HCT116 (cell line): ENCODE results near the gene USP54. TPM values are rescaled to one million over a fixed set of nuclear protein-coding genes. Genes with fewer than 3 reads are reported as not detected.

ENCODE experiments used
- ATAC-seq: fragments of 200-7000 bp; cut with Tn5 transposase; 2 replicates; pipeline ENCODE4 v1.9.1; 2020; ENCODE audit warnings: mild to moderate bottlenecking, moderate library complexity
- BruUV-seq: library from RNA; stranded (reverse); fragments of 400-500 nt; replicated peaks from 2 replicates; lab custom pipeline; 2021; lab: Mats Ljungman, UMichigan
- CTCF ChIA-PET: fragments of 300-600 bp; sonication (Branson Sonifier 250); formaldehyde crosslinking; loops from one replicate; lab custom pipeline; 2021; ENCODE audit warnings: antibody characterized with exemption; lab: Charles Lee
- POLR2A ChIA-PET: fragments of 300-600, 350-600 bp; sonication (Branson Sonifier 250); formaldehyde crosslinking; loops from one replicate; lab custom pipeline; 2021; ENCODE audit warnings: antibody characterized with exemption; lab: Charles Lee
- RAD21 ChIA-PET, 2 experiments: fragments of 300-600 bp; sonication (Branson Sonifier 250); formaldehyde crosslinking; loops; one replicate each; lab custom pipeline; 2023; ENCODE audit warnings: low total read pairs in 2 of 2; ENCODE audit not compliant: uncharacterized antibody in 2 of 2, unreplicated experiment in 2 of 2, low non-redundant PET in 1 of 2; lab: Charles Lee
- DNase-seq: peaks from one replicate; pipeline ENCODE4 v3.0.0-alpha.2; 2010; ENCODE audit warnings: low read depth, low spot score
- H2AFZ ChIP-seq: fragments of 200-600 bp; shearing (Covaris generic), sonication (generic); 2 replicates; pipeline ENCODE4 v1.6.1; 2017; ENCODE audit warnings: low read depth, mixed run types, mixed read lengths, antibody characterized with exemption, low read length; ENCODE audit not compliant: poor library complexity, severe bottlenecking
- H3K27ac ChIP-seq: 2 replicates; pipeline ENCODE4 v1.5.1; 2012; ENCODE audit warnings: low read depth, low read length
- H3K27me3 ChIP-seq: fragments of 200-600 bp; sonication (generic); 2 replicates; pipeline ENCODE4 v1.6.1; 2016; ENCODE audit warnings: mixed run types, low read length, mixed read lengths; ENCODE audit not compliant: insufficient read depth
- H3K36me3 ChIP-seq, 2 experiments: fragments of 200-500 bp in 1 of 2; fragments of 200-600 bp in 1 of 2; sonication (Bioruptor generic) in 1 of 2; sonication (generic) in 1 of 2; 2 replicates each; pipeline versions ENCODE4 v1.5.1 to v1.6.1; 2014 to 2016; ENCODE audit warnings: low read length in 2 of 2, inconsistent platforms in 1 of 2, mixed read lengths in 1 of 2, mixed run types in 1 of 2; ENCODE audit not compliant: insufficient read depth in 2 of 2, control insufficient read depth in 1 of 2
- H3K4me1 ChIP-seq, 2 experiments: fragments of 200-600 bp in 1 of 2; sonication (generic) in 1 of 2; 2 replicates each; pipeline versions ENCODE4 v1.5.1 to v1.6.1; 2012 to 2017; ENCODE audit warnings: low read length in 2 of 2, inconsistent platforms in 1 of 2, mild to moderate bottlenecking in 1 of 2, mixed read lengths in 1 of 2, mixed run types in 1 of 2, moderate library complexity in 1 of 2; ENCODE audit not compliant: insufficient read depth in 2 of 2, control insufficient read depth in 1 of 2
- H3K4me2 ChIP-seq: fragments of 200-600 bp; sonication (generic); 2 replicates; pipeline ENCODE4 v1.6.1; 2017; ENCODE audit warnings: mixed run types, low read length, mixed read lengths
- H3K4me3 ChIP-seq, 2 experiments: fragments of 200-600 bp in 1 of 2; sonication (generic) in 1 of 2; replicated peaks in 1 of 2; 2 replicates each; pipeline ENCODE4 v1.5.1; 2011 to 2016; ENCODE audit warnings: low read length in 2 of 2, control low read depth in 1 of 2, low read depth in 1 of 2, mild to moderate bottlenecking in 1 of 2, mixed read lengths in 1 of 2, mixed run types in 1 of 2
- H3K79me2 ChIP-seq: fragments of 200-600 bp; sonication (generic); 2 replicates; pipeline ENCODE4 v1.6.1; 2017; ENCODE audit warnings: mild to moderate bottlenecking, mixed run types, low read length, moderate library complexity, mixed read lengths; ENCODE audit not compliant: insufficient read depth
- H3K9ac ChIP-seq: fragments of 200-600 bp; sonication (generic); 2 replicates; pipeline ENCODE4 v1.6.1; 2016; ENCODE audit warnings: low read length, mixed read lengths
- H3K9me2 ChIP-seq: fragments of 200-600 bp; sonication (generic), shearing (Covaris generic); 2 replicates; pipeline ENCODE4 v1.6.1; 2017; ENCODE audit warnings: mixed run types, mild to moderate bottlenecking, moderate library complexity; ENCODE audit not compliant: insufficient read depth
- H3K9me3 ChIP-seq, 2 experiments: fragments of 200-500 bp in 1 of 2; fragments of 200-600 bp in 1 of 2; sonication (Bioruptor generic) in 1 of 2; sonication (generic) in 1 of 2; 2 replicates each; pipeline ENCODE4 v1.6.1; 2014 to 2017; ENCODE audit warnings: low read length in 2 of 2, mixed read lengths in 2 of 2, inconsistent platforms in 1 of 2, low read depth in 1 of 2, mild to moderate bottlenecking in 1 of 2, mixed run types in 1 of 2, moderate library complexity in 1 of 2; ENCODE audit not compliant: control insufficient read depth in 1 of 2, insufficient read depth in 1 of 2
- H4K20me1 ChIP-seq: fragments of 200-600 bp; sonication (generic), shearing (Covaris generic); 2 replicates; pipeline ENCODE4 v1.6.1; 2017; ENCODE audit warnings: mixed run types, mild to moderate bottlenecking, moderate library complexity; ENCODE audit not compliant: insufficient read depth
- CEBPB ChIP-seq: IDR thresholded peaks from 2 replicates; pipeline ENCODE4 v1.6.1; 2012; ENCODE audit warnings: low read depth
- CTCF ChIP-seq, 3 experiments: fragments of 200-600 bp in 1 of 3; sonication (generic) in 1 of 3; IDR thresholded peaks in 2 of 3; conservative IDR thresholded peaks in 1 of 3; 2 replicates each; pipeline ENCODE4 v1.5.1; 2012 to 2017; ENCODE audit warnings: low read depth in 2 of 3, low read length in 2 of 3, antibody characterized with exemption in 1 of 3, borderline replicate concordance in 1 of 3, control low read depth in 1 of 3, mild to moderate bottlenecking in 1 of 3, mixed read lengths in 1 of 3, mixed run types in 1 of 3, moderate library complexity in 1 of 3; ENCODE audit not compliant: insufficient read depth in 1 of 3
- EGR1 ChIP-seq: IDR thresholded peaks from 2 replicates; pipeline ENCODE4 v1.6.1; 2012; ENCODE audit warnings: low read depth
- ELF1 ChIP-seq: IDR thresholded peaks from 2 replicates; pipeline ENCODE4 v1.6.1; 2012; ENCODE audit warnings: low read depth, borderline replicate concordance
- EZH2 ChIP-seq: fragments of 200-600 bp; sonication (generic); IDR thresholded peaks from 2 replicates; pipeline ENCODE4 v1.6.1; 2017; ENCODE audit warnings: antibody characterized with exemption, mixed run types
- EZH2phosphoT487 ChIP-seq: fragments of 200-600 bp; IDR thresholded peaks from 2 replicates; pipeline ENCODE4 v1.6.1; 2018; ENCODE audit warnings: antibody characterized with exemption, borderline replicate concordance
- FOSL1 ChIP-seq: IDR thresholded peaks from 2 replicates; pipeline ENCODE4 v1.6.1; 2012; ENCODE audit warnings: low read depth
- JUND ChIP-seq: IDR thresholded peaks from 2 replicates; pipeline ENCODE4 v1.6.1; 2012
- POLR2A ChIP-seq: IDR thresholded peaks from 2 replicates; pipeline ENCODE4 v1.7.0; 2011; ENCODE audit warnings: borderline replicate concordance; ENCODE audit not compliant: insufficient read depth, insufficient read length; ENCODE audit errors: extremely low read depth
- POLR2AphosphoS5 ChIP-seq: IDR thresholded peaks from 2 replicates; pipeline ENCODE4 v1.6.1; 2011; ENCODE audit warnings: mild to moderate bottlenecking, low read depth, low read length, moderate library complexity
- RAD21 ChIP-seq: IDR thresholded peaks from 2 replicates; pipeline ENCODE4 v1.6.1; 2012; ENCODE audit warnings: low read depth, mild to moderate bottlenecking
- REST ChIP-seq: IDR thresholded peaks from 2 replicates; pipeline ENCODE4 v1.6.1; 2012; ENCODE audit warnings: low read depth
- SIN3A ChIP-seq: IDR thresholded peaks from 2 replicates; pipeline ENCODE4 v1.6.1; 2012; ENCODE audit warnings: low read depth
- SP1 ChIP-seq: IDR thresholded peaks from 2 replicates; pipeline ENCODE4 v1.6.1; 2012; ENCODE audit warnings: low read depth
- TCF7L2 ChIP-seq: IDR thresholded peaks from 2 replicates; pipeline ENCODE4 v1.7.0; 2011; ENCODE audit warnings: borderline replicate concordance, inconsistent platforms; ENCODE audit not compliant: insufficient read depth, insufficient read length; ENCODE audit errors: extremely low read depth
- YY1 ChIP-seq: IDR thresholded peaks from 2 replicates; pipeline ENCODE4 v1.6.1; 2011; ENCODE audit warnings: low read length, low read depth, moderate library complexity, mild to moderate bottlenecking; ENCODE audit not compliant: insufficient replicate concordance; ENCODE audit errors: extremely low read depth
- ZBTB33 ChIP-seq: IDR thresholded peaks from 2 replicates; pipeline ENCODE4 v1.6.1; 2011; ENCODE audit warnings: mild to moderate bottlenecking, low read length, moderate library complexity; ENCODE audit not compliant: insufficient replicate concordance; ENCODE audit errors: extremely low read depth
- ZFX ChIP-seq: fragments of 450-650 bp; IDR thresholded peaks from 2 replicates; pipeline ENCODE4 v1.6.1; 2017
- ZNF274 ChIP-seq: fragments of 200-500 bp; sonication (Bioruptor generic); IDR thresholded peaks from 2 replicates; pipeline ENCODE4 v1.6.1; 2014; ENCODE audit warnings: mild to moderate bottlenecking, low read depth, low read length, inconsistent platforms
- intact Hi-C: fragments of 100-400 bp; cut with micrococcal nuclease; formaldehyde crosslinking; loops from 2 replicates; pipeline ENCODE4 v1.10.0; 2022
- total RNA-seq: library from RNA; stranded (reverse); gene quantifications from one replicate; pipeline ENCODE4 v1.2.1, GENCODE V29; 2021; ENCODE audit not compliant: unreplicated experiment
- TF ChIP-seq, protein P1 (sequence below): IDR thresholded peaks from 2 replicates; pipeline ENCODE4 v1.6.1; 2012
- TF ChIP-seq, protein P2 (sequence below): IDR thresholded peaks from 2 replicates; pipeline ENCODE4 v1.6.1; 2012

The USP54 gene
- total RNA-seq, 1 experiment from 2014 or later = 28.0 TPM

DNA sequence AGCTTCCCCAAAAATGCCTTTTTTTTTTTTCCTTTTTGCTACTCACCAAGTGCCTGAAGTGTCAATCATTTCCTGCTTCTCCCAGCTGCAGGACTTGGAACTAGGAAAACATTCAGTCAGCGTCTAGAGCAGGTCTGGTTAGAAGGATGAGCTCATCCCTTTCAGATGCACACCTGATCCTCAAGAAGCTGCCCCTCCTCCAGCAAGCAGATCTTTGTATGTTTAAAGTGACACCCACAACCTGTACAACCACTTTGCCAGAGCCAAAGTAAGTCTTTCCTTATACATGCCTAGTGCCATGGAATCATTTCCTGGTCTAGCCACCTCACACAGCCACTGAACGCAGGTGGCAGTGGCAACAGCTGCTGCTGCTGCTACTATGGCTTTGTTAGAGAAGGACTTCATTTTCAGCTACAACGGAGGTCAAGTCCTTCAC is 10.4 kb upstream of the USP54 start:
- no peaks in the 10 kb centered on the region for H3K9me2 ChIP-seq
- peaks cover 11 to 13% of the 10 kb centered on the region in 2 experiments for H3K4me1 ChIP-seq
- H3K27me3 ChIP-seq = no peaks in the 10 kb centered on the region
- ChIA-PET POLR2A (interaction anchor here (1.5 kb wide), 1 partner anchor 24 kb away, joined by 10 read pairs; no protein-coding TSS in a partner anchor), RAD21 (no interaction called here), CTCF (interaction anchor here (1.2 to 1.7 kb wide), 2 partner anchors 11 to 24 kb away, joined by 3 to 6 read pairs; partner anchors contain the start of gene USP54)
- DNase-seq = no peak
- no peak overlapping the region for H3K27ac ChIP-seq
- no TSS peak for BruUV-seq
- ATAC-seq = peak; percentile 80
- H3K79me2 ChIP-seq = no peaks in the 10 kb centered on the region; the same call in 1 of the 2 replicates
- 0 out of 2 replicates have a peak overlapping the region, but pooled peaks have one; percentile 7 for H3K9ac ChIP-seq
- no peak overlapping the region for H2AFZ ChIP-seq
- no peaks in the 10 kb centered on the region for H3K36me3 ChIP-seq
- no peaks in the 10 kb centered on the region for H4K20me1 ChIP-seq
- H3K4me3 ChIP-seq = no peak overlapping the region
- no peaks in the 10 kb centered on the region for H3K9me3 ChIP-seq
- H3K4me2 ChIP-seq = peak overlapping the region; percentile 42
- intact Hi-C loops = no loop called here
- TF ChIP-seq ZBTB33 (no peak), JUND (peak; percentile 69), POLR2A (no peak), CEBPB (no peak), REST (no peak), ZNF274 (no peak), CTCF (IDR thresholded peaks at IDR 0.05 in 2 of 3, conservative IDR thresholded peaks at IDR 0.05 in 1 of 3; ENCODE audit: borderline replicate concordance in 1 of 3, insufficient read depth in 1 of 3, low read depth in 2 of 3, low read length in 2 of 3) (no peak), EZH2 (no peak), ELF1 (no peak), ZFX (no peak), YY1 (no peak), EZH2phosphoT487 (no peak), FOSL1 (no peak), SP1 (peak; percentile 71), SIN3A (no peak), EGR1 (no peak), POLR2AphosphoS5 (peak; percentile 24; the same call in 1 of the 2 replicates), RAD21 (no peak), TCF7L2 (no peak)
- TF ChIP-seq, protein P1, sequence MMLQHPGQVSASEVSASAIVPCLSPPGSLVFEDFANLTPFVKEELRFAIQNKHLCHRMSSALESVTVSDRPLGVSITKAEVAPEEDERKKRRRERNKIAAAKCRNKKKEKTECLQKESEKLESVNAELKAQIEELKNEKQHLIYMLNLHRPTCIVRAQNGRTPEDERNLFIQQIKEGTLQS = no peak
- TF ChIP-seq, protein P2, sequence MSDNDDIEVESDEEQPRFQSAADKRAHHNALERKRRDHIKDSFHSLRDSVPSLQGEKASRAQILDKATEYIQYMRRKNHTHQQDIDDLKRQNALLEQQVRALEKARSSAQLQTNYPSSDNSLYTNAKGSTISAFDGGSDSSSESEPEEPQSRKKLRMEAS = peak; percentile 43; the same call in 1 of the 2 replicates
